ENCODE results near the gene RIMBP2. TPM values are rescaled to one million over a fixed set of nuclear protein-coding genes. Genes with fewer than 3 reads are reported as not detected.

Gene RIMBP2
- total RNA-seq, 3 donors from 2014 or later, result 2.3 to 5.9 (median 5.4) TPM

DNA sequence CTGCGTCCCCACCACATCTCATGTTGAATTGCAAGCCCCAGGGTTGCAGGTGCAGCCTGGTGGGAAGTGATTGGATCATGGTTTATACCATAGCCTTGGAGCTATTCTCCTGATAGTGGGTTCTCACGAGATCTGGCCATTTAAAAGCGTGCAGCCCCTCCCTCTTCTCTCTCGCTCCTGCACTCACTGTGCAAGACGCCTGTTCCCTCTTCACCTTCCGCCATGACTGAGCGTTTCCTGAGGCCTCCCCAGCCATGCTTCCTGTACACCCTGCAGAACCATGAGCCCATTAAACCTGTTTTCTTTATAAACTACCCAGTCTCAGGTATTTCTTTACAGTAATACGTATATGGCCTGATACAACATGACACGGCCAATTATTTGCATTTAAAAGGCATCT lies 146.6 kb downstream of the RIMBP2 start:
- ATAC-seq, result no peak
- intact Hi-C loops (cut with DNase I, micrococcal nuclease), result no loop called here
- no peak for DNase-seq
- Histone ChIP-seq H3K4me1 (ENCODE audit: low read depth) (no peaks in the 10 kb centered on the region), H3K36me3 (ENCODE audit: low read depth) (no peaks in the 10 kb centered on the region), H3K9me3 (peaks cover 15% of the 10 kb centered on the region), H3K4me3 (no peak overlapping the region)
- no peak for TF ChIP-seq CTCF (IDR thresholded peaks at IDR 0.05)

GRCh38 chr12:130568501-130568900 lies 147.6 kb downstream of the RIMBP2 start:
- Histone ChIP-seq H3K4me1 (ENCODE audit: low read depth) (no peaks in the 10 kb centered on the region), H3K36me3 (ENCODE audit: low read depth) (no peaks in the 10 kb centered on the region), H3K9me3 (peaks cover 15% of the 10 kb centered on the region), H3K4me3 (no peak overlapping the region)
- no peak for DNase-seq
- no peak for ATAC-seq
- TF ChIP-seq CTCF (IDR thresholded peaks at IDR 0.05), result no peak
- intact Hi-C loops (cut with DNase I, micrococcal nuclease), result no loop called here

GRCh38 chr12:130568041-130568440 lies 148.1 kb downstream of the RIMBP2 start:
- intact Hi-C loops (cut with DNase I, micrococcal nuclease), result no loop called here
- no peak for TF ChIP-seq CTCF (IDR thresholded peaks at IDR 0.05)
- Histone ChIP-seq H3K9me3 (peaks cover 15% of the 10 kb centered on the region), H3K4me1 (ENCODE audit: low read depth) (no peaks in the 10 kb centered on the region), H3K4me3 (no peak overlapping the region), H3K36me3 (ENCODE audit: low read depth) (no peaks in the 10 kb centered on the region)
- ATAC-seq (no peak), DNase-seq (no peak)

- ATAC-seq (no peak), DNase-seq (no peak)
- Histone ChIP-seq H3K36me3 (ENCODE audit: low read depth) (no peaks in the 10 kb centered on the region), H3K9me3 (peaks cover 15% of the 10 kb centered on the region), H3K4me3 (no peak overlapping the region), H3K4me1 (ENCODE audit: low read depth) (no peaks in the 10 kb centered on the region)
- TF ChIP-seq CTCF (IDR thresholded peaks at IDR 0.05), result no peak
- intact Hi-C loops (cut with DNase I, micrococcal nuclease), result no loop called here
Measured at GRCh38 chr12:130566446-130567155, 149.5 kb downstream of the RIMBP2 start.

GRCh38 chr12:130565189-130565588 lies 150.9 kb downstream of the RIMBP2 start:
- intact Hi-C loops (cut with DNase I, micrococcal nuclease), result no loop called here
- DNase-seq, result no peak
- TF ChIP-seq CTCF (IDR thresholded peaks at IDR 0.05), result no peak
- no peak overlapping the region for H3K4me3 ChIP-seq
- ATAC-seq, result no peak
- peaks cover 15% of the 10 kb centered on the region for H3K9me3 ChIP-seq
- H3K36me3 ChIP-seq (ENCODE audit: low read depth), result no peaks in the 10 kb centered on the region
- H3K4me1 ChIP-seq (ENCODE audit: low read depth), result peaks cover 1% of the 10 kb centered on the region

DNA sequence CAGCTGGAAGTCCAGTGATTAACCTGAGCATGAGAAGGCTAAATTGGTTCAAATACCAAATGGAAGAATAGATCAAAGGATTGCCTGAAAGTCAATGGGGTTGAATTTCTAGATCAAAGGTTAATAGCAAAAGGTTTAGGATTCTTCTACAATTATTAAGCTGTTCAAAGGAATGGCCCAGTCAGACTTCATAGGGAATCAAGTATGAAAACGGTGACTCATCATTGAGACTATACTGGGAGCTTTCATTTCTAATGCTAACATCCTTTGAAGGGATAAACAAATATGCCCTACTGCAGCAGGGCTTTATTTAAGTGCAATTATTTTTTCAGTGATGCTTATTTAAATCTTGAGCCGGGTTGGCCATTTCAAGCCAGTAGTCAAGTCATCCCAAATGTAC lies 152.8 kb downstream of the RIMBP2 start:
- TF ChIP-seq CTCF (IDR thresholded peaks at IDR 0.05), result no peak
- intact Hi-C loops (cut with DNase I, micrococcal nuclease), result no loop called here
- peaks cover 9% of the 10 kb centered on the region for H3K4me1 ChIP-seq (ENCODE audit: low read depth)
- no peak overlapping the region for H3K4me3 ChIP-seq
- ATAC-seq (no peak), DNase-seq (no peak)
- H3K36me3 ChIP-seq (ENCODE audit: low read depth), result no peaks in the 10 kb centered on the region
- H3K9me3 ChIP-seq, result peaks cover 15% of the 10 kb centered on the region

Data from mucosa of descending colon (tissue), 3 donors.